ENCODE measurements around the gene ZMYND8.
"Not testable (repeated sequence)": the region's sequence is repeated elsewhere in the genome, so short reads cannot be mapped to it uniquely, and the experiment has no call there.

The ZMYND8 gene

DNA sequence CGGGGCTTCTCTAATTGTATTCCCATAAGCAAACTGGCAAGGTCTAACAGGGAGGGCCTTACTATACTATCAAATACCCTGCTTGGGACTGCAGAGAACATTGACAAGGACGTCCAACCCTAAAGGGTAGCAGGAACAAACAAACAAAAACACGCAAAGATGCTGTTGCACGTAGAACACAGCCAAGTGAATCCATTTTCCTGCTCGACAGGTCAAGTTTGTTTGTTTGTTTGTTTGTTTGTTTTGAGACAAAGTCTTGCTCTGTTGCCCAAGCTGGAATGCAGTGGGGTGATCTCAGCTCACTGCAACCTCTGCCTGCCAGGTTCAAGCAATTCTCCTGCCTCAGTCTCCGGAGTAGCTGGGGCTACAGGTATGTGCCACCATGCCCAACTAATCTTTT is 91.3 kb downstream of the ZMYND8 start:
- DNase-seq (ENCODE audit: low spot score), result no peak

DNA sequence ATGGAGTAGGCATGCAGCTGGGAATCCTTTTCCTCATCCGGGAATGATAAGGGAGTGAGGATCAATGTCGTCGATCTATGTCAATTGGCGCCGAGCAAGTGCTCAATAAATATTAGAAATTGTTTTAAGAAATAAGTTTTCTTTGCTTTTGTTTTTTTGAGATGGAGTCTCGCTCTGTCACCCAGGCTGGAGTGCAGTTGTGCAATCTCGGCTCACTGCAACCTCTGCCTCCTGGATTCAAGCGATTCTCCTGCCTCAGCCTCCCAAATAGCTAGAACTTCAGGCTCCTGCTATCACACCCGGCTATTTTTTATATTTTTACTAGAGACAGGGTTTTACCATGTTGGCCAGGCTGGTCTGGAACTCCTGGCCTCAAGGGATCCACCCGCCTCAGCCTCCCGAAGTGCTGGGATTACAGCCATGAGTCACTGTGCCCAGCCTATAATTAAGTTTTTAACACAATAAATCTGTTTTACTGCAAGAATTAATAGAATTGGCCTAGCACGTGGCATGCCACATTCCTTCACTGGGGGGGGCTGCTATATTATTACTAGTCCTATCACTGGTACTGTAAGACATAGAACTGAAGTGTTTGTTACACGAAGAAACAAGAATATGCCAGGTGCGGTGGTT is 92.2 kb downstream of the ZMYND8 start:
- DNase-seq (ENCODE audit: low spot score), result not testable (repeated sequence)

DNA sequence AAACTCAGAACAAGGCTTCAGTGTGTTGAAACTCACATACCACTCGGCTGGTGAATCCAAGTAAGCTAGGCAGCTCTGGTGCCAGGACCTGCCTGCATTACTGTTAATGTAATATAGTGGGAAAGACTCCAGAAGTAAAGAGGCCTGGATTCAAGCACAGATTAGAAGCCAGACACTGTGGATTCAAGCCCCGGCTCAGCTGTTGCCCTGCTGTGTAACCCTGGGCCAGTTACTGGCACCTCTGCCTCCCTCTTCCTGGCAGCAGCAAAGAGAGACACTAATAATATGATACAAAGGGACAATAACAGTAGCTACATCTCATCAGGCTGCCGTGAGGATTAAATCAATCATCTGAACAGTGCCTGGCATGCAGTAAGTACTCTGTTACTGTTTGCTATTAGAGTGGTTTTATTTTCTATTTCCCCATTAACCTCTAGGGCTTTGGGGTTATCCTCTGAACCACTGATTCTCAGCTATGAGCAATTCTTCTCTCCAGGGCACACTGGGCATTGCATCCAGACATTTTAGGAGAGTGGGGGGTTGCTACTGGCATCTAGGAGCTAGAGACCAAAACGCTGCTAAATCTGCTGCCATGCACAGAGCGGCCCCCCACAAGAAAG is 92.9 kb downstream of the ZMYND8 start:
- DNase-seq (ENCODE audit: low spot score), result no peak

DNA sequence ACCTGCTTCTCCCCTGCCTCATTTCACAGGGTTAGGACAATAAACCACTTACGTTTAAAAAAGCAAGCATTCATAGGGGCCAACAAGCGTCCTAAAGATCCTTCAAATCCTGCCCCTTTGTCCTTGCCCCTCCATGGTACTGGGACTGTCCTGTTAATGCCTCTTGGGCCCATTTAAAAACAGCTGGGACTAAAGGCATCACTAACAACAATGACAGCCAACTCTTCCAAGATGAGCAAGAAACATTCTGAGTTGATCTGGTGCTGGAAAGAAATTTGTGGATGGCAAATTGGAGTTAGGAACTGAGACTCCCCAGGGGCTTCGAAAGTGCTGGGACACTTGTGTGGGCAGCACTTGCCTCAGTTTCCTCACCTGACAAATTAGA is 93.4 kb downstream of the ZMYND8 start:
- DNase-seq (ENCODE audit: low spot score), result no peak

DNA sequence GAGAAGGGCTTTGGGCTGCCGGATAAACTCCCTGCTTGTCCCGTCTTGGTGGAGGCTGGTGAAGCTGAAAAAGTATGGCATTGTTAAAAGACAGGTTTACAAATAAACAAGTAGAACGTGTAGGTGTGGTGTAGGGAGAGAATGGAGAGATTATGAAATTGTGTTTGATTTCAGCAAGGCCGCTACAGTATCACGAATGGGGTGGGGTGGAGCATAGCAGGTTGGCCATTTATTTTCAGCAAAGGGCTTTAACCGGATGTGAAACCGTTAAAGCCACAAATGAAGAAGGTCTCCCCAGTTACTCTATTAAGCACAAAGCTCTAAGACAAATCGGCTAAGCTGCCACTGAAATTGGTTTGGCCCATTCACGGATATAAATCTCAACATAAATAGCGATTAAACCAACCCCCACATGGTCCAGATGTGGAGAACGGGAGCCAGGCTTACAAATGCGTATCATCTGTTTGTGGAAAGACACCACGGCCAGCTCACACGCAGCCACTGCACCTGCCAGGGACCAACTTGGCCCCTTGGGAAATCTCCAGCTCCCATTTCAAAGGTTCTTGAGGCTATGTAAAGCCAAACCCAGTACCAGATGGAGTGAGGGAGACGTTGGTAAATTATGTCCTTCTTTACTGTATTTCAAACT is 94.0 kb downstream of the ZMYND8 start:
- DNase-seq (ENCODE audit: low spot score), result no peak

DNA sequence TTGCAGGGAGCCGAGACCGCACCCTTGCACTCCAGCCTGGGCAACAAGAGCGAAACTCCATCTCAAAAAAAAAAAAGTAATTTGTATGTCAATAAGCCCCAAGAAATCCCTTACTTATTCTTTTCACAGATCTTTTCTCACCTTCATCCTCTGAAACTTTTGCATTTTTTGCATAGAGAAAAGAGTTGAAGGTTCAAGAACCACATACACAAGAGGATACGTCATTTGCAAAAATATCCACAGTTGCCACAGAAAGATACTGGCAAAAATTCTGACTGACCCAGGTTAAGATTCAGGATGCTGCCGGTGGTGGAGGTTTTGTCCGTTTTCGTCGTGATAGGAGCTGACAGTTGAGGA is 94.5 kb downstream of the ZMYND8 start:
- DNase-seq (ENCODE audit: low spot score), result no peak

DNA sequence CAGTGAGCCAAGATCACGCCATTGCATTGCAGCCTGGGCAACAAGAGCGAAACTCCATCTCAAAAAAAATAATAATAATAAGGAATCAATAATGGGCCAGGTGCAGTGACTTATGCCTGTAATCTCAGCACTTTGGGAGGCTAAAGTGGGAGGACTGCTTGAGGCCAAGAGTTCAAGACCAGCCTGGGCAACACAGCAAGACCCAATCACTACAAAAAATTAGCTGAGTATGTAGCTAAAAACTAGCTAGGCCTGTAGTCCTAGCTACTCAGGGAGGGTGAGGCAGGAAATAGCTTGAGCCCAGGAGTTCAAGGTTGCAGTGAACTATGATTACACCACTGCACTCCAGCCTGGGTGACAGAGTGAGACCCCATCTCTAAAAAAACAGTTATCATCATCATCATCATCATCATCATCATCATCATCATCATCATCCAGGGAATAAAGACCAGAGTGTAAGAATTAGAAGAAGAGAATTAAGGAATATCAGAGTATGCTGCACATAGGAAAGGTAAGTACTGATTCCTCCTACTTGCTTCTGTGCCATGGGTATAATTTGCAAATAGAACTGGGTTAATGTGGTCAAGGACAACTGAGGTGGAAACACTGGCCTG is 95.2 kb downstream of the ZMYND8 start:
- DNase-seq (ENCODE audit: low spot score), result not testable (repeated sequence)

DNA sequence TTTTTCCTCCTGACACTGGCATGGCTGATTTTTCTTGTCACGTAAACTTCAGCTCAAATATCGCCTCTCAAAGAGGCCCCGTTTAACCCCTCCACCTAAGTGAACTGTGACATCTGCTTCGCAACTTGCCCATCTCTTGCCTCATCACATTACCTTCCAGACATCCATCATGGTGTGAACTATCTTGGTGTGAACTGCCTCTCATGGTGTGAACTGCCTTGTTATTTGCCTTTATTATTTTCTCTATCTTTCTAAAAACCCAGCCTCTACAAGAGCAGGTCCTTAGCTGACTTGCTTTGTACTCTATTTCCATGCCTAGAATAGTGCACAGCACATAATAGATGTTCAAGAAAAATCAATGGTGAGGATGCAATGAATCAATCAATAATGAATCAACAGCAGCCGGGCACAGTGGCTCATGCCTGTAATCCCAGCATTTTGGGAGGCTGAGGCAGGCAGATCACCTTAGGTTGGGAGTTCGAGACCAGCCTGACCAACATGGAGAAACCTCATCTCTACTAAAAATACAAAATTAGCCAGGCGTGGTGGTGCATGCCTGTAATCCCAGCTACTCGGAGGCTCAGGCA is 95.9 kb downstream of the ZMYND8 start:
- DNase-seq (ENCODE audit: low spot score), result not testable (repeated sequence)

DNA sequence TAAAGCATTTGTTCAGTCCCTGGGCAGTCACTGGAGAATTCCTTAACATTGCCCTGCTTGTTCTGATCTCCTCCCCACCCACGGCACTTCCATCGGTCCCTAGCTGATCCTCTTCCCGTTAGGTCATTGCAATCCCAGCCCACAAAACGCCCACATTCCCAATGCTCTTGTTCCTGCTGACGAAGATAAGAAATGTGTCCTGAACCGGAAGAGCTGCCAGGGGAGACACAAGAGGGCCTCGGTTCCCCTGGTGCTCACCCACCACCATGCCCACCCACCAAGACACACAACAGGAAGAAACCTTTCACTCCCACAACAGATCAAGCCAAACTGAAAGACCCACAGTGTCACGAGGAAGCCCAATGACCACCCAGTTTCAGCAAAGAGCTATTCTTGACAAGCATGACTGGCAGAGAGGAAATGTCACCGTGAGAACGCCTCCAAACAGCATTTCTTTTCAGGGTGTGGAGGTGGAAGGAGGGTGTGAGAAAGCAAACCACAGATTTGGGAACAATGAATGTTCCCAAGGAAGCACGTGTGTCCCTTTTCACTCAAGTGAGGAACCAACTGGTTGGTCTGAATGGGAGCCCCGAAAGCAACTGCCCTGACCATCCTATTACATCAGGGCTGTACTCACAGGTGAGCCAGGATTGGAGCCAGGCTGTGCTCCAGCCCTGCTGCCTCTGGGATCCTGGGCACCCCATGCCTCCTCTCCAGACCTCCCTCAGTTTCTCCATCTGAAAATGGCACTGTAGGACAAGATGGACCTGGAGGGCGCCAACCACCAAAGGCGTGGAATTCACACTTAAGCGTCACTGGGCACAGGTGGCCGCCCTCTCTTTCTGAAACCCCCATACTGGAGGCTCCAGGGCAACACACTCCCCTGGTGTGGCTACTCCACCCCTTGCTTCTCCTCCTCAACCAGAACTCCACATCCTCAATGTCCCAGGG is 97.5 kb downstream of the ZMYND8 start:
- no peak for DNase-seq (ENCODE audit: low spot score)

DNA sequence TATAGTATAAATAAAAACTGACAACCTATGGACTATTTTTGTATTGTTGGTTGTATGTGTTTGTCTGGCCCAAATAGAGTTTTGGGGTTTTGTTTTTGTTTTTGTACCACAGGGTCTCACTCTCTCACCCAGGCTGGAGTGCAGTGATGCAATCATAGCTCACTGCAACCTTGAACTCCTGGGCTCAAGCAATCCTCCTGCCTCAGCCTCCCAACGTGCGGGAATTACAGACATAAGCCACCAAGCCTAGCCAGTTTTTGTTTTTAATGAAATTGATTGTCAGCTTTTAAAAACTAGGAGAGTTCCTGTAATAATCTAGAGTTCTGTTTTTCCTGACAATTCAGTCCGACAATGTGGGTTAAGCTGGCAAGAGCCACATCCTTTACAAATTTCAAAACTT is 98.7 kb downstream of the ZMYND8 start:
- DNase-seq (ENCODE audit: low spot score), result no peak

DNA sequence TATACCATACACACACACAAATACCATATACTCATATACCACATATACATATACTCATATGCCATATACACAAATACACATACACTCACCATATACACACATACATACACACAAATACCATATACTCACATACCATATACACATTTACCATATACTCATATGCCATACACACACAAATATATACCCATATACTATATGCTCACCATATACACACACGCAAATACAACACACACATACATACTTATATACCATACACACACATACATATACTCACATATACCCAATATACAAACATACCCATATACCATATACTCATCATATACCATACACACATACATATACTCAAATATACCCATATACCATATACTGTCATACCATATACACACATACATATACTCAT is 99.2 kb downstream of the ZMYND8 start:
- no peak for DNase-seq (ENCODE audit: low spot score)

DNA sequence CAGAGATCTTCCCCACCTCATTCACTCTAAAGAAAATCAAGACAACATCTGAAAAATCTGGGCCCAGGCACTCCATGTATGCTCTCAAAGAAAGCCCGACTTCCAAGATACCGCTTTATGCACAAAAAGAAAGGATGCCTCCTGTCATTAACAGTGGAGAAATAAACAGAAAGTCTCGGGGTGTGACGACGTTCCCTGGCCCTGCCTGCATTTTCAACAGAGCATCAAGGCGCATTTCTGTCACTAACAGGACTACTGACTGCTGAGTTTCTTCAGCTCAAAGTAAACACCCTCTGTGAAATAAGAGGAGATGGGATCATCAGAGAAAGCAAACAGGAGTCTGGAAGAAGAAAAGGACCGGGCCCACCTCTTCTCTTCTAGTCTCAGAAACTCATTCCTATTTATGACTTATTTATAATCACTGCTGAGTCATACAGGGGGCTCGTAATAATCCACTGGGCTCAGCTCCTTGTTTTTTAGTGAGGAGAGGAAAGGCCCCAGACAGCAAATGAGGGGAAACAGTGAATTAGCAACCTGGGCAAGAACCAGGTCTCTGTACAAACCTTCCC is 99.7 kb downstream of the ZMYND8 start:
- no peak for DNase-seq (ENCODE audit: low spot score)

DNA sequence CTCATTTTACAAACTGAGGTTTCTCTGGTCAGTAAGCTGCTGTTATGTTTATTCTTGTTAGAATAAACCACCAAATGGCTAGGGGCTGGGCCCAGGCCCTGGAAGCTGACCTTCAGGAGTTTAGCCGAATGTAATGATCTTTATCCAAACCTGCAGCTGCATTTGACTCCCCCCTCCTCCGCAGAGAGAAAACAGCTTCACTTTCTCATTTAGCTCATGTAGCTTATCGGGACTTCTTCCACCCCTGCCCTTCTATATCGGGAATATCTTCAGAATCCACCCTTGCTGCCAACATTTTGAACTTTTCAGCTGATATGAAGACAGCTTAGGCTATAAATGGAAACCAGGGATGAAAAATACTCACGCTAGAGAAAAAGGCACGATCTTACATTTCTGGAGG is 102.6 kb downstream of the ZMYND8 start:
- DNase-seq (ENCODE audit: low spot score), result no peak

DNA sequence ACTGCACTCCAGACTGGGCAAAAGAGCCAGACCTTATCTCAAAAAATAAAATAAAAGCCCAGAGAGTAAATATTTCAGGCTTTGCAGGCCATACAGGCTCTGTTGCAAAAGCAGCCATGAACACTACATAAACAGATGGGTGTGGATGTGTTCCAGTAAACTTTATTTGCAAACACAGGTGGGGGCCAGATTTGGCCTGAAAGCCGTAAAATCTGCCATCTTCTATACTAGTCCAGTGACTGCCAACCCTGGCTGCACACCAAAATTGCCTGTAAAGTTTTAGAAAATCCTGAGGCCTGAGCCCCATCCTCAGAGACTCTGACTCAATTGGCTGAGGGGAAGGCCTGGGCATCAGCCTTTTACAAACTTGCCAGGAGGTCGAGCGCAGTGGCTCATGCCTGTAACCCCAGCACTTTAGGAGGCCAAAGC is 103.6 kb downstream of the ZMYND8 start:
- DNase-seq (ENCODE audit: low spot score), result no peak

DNA sequence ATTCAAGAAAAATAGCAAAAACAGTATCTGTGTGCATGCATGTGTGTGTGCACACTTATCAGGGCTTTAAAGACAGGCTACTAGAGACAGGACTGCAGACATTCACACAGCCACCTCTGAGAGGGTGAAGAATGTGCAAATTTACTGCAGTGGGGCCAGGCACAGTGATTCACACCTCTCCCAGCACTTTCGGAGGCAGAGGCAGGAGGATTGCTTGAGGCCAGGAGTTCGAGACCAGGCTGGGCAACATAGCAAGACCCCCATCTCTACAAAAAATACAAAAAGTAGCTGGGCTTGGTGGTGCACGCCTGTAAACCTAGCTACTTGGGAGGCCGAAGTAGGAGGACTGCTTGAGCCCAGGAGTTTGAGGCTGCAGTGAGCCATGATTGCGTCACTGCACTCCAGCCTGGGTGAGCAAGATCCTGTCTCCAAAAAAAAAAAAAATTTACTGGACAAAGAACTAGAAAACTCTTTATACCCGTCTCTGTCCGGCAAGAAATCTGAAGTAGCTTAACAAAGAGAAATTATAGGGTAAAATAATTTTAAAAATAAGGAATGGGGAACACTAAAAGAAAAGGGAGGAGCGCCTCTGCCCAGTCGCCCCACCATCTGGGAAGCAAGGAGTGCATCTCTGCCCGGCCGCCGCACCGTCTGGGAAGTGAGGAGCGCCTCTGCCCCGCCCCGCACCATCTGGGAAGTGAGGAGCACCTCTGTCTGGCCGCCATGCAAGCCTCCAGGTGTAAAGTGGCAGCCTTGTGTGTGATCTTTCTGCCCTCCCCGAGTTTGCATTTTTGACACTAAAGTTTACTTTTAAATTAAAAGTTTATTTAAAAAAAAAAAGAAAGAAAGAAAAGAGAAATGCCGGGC is 105.1 kb downstream of the ZMYND8 start:
- no peak for DNase-seq (ENCODE audit: low spot score)

DNA sequence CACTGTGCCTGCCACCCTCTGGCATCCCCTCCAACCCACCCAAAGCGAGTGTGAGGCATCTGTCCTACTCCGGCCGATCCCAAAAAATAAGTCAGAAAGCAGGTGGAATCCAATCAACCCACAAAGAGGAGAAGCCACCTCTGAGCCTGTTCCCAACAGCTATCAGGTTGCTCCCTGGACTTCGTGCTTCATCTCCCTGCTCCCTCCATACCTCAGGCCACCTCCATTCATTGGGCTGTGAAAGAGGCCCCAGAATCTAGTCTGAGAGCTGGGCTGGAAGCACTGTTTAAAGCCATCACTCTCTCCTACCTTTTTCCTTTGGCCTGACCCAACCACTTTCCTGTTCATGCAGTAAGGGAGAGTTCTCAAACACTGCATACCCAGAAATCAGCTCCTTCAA is 106.1 kb downstream of the ZMYND8 start:
- DNase-seq (ENCODE audit: low spot score), result no peak

DNA sequence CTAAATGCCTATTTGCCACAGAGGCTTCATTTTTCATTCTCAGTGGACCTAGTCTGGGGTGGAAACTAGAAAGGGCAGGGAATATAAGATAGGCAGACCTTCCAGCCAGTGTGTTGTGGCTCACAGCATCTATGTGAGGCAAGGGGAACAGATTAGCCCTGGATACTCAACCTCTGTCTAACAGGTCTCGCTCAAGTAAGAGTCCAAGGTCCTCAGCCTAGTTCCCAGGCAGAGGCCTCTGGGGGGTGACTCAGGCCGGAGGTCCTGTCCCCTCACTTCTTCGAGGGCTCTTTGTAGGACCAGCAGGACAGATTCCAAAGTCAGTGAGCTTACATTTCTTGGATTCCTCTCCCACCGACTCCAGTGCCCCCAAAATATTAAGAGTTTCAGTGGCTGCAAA is 106.6 kb downstream of the ZMYND8 start:
- DNase-seq (ENCODE audit: low spot score), result no peak

DNA sequence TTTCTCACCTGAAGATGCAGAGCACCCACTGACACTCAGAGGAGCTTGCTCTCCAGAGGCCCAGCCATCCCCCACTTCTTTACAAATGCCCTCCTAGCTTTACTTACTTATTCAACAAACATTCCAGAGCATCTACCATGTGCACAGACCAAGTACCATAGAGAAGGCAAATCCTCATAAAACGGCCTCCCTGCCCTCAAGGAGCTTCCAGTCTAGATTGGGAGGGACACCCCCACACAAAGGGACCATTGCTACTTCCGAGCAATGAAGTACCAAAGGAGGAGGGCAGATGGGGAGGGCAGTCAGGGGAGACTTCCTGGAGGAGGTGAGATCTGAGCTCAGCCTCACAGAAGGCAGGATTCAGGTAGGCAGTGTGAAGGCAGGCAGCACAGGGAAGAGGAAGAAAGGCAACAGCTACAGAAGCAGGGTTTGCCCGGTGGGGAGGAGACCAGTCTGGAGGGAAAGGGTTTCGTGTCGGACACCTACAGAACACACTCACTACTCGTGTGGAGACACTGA is 108.0 kb downstream of the ZMYND8 start:
- DNase-seq (ENCODE audit: low spot score), result no peak

DNA sequence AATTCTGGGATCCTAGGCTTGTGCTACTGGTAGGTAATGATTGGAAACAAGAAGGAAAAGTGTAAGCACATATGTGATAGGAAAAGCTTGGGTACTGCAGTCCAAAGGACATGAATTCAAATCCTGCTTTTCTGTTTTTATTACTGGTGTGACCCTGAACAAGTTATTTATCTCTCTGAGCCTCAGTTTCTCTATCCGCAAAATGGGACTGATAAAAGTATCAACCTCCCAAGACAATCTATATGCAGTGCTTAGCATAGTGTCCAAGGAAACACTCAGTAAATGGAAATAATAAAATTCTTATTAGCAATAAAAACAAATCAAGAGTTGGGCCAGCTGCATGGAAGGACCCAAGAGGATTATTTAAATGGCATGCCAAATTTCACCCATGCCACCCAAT is 108.5 kb downstream of the ZMYND8 start:
- no peak for DNase-seq (ENCODE audit: low spot score)

DNA sequence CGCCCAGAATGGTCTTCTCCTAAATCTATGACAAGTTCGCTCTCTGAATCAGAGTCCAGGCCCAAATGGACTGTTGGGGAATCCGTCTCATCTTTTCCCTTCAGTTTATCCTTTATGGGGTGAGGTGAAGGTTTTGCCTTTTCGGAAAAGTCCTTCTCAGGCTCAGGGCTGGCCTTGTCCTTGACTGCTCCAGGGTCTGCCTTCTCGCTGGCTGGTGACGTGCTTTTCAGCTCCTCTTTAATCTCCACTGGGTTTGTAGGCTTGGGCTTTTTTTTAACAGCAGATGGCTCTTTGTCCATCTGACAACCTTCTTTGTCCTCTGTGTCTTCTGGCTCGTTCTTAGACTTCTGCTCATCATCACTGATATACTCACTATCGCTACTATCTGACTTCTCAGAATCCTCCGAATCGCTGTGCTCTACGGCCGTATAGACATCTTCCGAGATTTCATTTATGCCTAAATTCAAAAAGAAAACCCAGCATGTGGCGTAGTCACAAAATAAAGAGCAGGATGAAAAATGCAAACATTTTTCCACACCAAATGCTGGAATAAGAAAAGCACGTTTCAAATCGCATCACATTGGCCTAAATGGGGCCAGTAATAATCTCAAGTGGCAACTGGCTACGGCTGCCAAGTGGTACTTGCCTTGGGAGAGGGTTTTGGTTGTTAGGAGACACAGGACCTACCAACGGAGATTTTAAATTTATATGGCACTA is 110.3 kb downstream of the ZMYND8 start:
- DNase-seq (ENCODE audit: low spot score), result no peak
